GM18867 (cell line): Measurements from ENCODE around the gene CHST1.

Source experiments
- ATAC-seq: cut with Tn5 transposase; IDR thresholded peaks from one replicate; pipeline ENCODE4 v1.9.1; 2021; ENCODE audit warnings: mild to moderate bottlenecking, moderate library complexity; ENCODE audit not compliant: unreplicated experiment

The CHST1 gene

DNA sequence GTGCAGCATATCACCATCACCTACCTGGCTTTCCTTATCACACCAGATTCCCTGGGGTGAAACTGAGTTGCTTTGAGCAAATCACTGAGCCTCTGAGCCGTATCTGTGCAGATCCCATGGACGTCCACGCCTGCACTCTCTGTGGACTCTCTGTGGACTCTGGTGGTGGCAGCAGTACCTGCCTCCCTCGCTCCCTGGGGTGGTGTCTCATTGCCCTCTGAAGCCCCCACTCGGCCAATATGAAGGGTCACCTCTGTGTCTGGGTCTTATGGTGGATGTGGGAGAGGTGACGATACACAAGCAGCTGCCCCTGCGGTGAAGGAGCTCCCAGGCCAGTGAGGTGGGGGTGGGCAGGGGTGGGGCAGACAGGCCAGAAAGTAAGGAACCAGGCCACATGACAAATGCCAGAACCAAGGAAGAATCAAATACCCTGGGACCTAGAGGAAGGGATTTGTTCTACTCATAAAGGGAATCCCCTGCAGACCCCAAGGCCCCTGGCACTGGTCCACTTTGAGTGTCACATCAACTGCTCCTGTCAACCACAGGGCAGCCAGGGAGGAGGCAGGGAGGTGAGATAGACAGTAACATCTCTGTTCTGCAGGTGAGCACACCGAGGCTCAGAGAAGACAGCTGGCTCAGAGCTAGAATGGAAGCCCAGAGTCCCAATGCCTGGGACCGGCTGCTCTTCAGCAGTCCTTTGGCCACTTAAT is 9.2 kb upstream of the CHST1 start:
- ATAC-seq, result no peak

- no peak for ATAC-seq
Observed at GRCh38 chr11:45673441-45673840, 8.0 kb upstream of the CHST1 start.

- ATAC-seq, result no peak
Observed at GRCh38 chr11:45672593-45672992, 7.2 kb upstream of the CHST1 start.

- ATAC-seq, result no peak
Observed at GRCh38 chr11:45671246-45672171, 6.1 kb upstream of the CHST1 start.

DNA sequence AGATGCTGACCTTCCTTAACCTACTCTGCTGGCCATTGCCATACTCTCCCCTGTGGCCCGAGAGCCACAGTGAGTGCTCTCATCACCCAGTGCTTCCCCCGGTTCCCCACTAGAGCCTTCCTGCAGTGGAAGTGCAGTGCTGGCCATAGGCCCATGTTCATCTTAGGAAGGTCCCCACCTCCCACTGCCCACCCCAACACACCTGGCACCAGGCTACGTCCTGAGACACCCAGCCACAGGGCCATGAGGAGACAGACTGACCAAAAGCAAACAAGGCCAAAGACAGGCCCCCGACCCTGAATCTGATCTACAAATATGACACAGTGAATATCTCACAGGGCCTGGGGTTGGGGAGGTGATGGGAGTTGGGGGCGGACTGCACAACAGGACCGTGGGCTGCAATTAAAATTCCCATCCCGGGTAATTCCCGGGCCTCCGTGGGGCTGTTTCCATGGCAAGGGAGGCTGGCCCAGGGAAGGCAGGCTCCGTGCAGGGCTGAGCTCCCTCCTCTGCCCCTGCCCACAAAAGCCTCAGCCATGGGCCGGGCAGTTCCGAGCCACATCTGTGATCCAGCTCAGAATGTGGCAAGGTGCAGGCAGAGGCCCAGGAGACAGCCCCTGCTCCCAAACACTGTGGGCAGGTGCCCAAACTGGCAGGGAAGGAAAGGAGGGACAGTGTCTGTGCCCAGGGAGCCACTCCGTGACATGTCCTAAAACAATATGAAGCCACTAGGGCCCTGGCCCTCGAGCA is 5.1 kb upstream of the CHST1 start:
- no peak for ATAC-seq

- no peak for ATAC-seq
Observed at GRCh38 chr11:45669956-45670355, 4.5 kb upstream of the CHST1 start.

GRCh38 chr11:45669146-45669545 is 3.7 kb upstream of the CHST1 start:
- ATAC-seq, result no peak

GRCh38 chr11:45667929-45668680 is 2.7 kb upstream of the CHST1 start:
- no peak for ATAC-seq

DNA sequence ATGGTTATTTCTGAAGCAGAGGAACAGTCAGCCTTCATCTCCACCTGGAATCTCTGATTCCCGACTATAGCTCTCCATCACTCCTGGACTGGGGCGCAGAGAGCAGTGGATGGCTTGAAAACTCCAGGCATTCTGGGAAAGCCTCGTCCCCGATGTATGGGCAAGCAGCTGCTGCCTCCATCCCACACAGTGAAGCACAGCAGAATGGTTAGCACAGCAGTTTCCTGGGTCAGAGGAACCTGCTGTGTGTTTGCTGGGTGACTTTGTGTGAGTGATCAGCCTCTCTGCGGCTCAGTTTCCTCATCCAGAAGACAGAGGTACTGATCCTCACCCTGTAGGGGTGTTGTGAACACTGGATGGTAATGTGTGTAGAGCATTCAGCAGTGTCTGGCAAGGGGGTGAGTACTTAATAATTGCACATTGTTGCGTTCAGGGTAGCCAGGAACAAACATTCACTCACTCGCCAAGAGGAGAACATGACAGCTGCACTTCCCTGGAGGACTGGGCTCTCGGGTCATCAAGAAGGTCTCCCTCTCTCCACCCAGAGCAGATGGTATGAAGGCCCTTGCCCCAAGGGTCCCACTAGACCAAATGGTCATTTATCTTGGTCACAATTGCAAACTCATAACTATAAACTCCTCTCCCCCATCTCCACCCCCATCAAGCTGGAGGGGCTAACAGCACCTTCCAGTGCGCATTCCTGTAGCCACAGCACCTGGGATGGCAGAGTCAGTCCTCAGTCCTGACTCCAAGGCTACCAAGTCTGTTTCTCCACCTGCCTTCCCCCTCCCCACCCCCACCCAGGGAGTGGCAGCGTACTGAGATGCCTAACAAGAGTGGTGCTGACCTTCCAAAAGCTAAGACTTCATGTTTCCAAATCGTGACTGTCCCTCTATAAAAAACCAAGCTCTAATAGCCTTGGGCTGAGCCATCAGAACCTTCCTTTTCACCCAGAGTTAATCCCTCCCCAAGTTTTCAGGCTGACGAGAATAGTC is 1.5 kb upstream of the CHST1 start:
- no peak for ATAC-seq

GRCh38 chr11:45665933-45666647 is 668 bp upstream of the CHST1 start:
- no peak for ATAC-seq

DNA sequence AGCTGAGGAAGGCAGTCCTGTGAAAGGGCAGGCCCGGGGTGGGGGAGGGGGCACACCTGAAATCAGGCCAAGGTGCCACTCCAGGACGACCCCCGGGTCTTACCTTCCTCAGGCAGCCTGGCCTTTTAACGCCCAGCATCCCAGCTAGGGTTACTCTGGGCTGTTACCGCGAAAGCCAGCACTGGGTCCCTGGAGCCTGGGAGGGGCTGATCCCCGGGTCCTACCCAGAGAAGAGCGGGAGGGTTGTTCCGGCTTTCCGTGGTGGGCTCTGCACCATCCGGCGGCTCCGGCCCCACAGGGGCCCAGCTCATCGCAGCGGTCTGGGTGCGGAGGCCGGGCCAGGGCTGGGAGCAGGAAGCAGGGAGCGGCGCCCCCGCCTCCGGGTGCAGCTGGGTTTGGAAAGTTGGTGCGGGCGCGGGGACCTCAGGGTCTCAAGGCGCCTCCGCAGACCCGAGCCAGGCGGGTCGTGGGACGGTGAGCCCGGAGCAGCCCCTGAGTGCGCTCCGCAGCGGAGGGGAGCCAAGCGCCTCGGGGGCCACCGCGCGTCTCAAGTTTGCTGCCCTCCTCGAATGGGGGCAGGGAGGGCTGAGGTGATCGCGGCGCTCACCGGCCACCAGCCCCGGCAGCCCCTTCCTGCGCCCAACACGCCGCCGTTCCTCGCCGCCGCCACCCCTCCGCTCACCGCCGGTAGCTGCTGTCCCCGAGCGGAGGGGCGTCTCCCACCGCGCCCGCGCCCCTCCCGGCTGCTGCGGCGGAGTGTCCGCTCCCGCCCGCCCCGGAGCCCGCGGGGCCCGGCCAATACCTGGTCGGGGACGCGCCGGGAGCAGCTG is 831 bp downstream of the CHST1 start:
- no peak for ATAC-seq

- no peak for ATAC-seq
Observed at GRCh38 chr11:45663486-45664375, 1.7 kb downstream of the CHST1 start.

DNA sequence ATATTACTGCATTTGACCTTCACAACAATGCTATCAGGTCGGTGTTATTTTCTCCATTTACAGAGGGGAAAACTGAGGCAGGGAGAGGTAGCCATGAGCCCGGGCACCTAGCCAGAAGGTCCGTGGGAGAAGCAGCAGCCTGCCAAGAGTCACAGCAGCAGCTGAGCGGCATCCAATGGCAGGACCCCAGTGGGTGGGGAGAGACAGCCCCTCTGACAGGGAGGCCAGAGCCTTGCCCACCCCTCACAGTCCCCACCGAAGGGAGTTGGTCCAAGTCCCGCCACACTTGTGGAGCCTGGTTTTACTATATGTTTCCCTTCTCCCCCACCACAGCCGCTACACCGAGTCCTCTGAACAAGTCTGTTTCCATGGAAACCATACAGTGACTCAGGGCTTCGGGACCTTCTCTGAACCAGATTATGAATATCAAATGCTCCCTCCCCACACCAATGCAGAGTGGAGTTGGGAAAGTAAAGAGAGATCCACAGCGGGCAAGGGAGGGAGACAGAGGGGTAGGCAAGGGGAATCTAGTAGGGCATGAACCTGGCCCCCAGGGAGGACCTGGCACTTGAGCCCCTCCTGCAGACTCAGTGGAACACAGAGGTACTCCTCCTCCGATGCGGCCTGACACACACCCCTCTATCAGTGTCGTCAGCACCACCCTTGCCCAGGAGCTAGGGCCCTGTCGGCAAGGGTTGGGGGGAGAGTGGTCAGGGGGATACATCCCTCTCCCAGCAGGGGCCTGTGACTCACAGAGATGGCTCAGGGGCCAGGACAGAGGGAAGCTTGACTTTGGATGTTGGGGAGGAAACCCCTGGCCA is 2.5 kb downstream of the CHST1 start:
- ATAC-seq, result no peak

DNA sequence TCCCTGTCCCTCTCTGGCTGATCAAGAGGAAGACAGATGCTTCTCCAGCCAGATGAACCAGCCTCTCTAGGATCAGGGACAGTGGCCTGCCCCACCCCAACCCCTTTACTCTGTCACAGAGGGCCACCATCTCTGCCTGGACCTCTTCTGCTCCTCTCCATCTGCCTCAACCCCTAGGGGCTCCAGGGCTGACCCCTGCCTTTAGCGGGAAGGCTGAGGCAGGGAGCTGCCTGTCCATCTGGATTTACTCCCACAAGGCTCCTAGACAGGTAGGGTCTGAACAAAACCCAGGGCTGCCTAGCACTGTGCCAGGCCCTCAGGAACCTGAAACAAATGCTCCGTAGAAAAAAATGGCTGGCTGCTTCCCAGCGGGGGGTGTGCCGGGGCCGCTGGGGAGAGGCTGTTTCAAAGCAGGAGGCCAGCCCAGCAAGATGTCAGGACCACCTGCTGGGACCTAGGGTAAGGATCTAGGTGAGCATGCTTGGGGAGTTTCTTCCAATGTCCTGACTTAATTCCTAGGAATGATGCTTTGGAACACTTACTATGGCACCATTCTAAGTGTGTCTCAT is 3.2 kb downstream of the CHST1 start:
- no peak for ATAC-seq

GRCh38 chr11:45661439-45662055 is 3.9 kb downstream of the CHST1 start:
- ATAC-seq, result no peak
